HEK293T (cell line): ENCODE measurements around the gene GAST.

Source experiments
- CTCF ChIA-PET: fragments of 350-600 bp; formaldehyde crosslinking; extraction: SDS; loops from one replicate; lab custom pipeline; 2021; ENCODE audit warnings: antibody characterized with exemption, inconsistent platforms; lab: Yijun Ruan, JAX
- POLR2A ChIA-PET: fragments of 350-600 bp; formaldehyde crosslinking; extraction: SDS; loops from one replicate; lab custom pipeline; 2020; ENCODE audit warnings: antibody characterized with exemption, inconsistent platforms; lab: Yijun Ruan, JAX
- DNase-seq: peaks from one replicate; pipeline ENCODE4 v3.0.0; 2012; ENCODE audit warnings: mixed read lengths; ENCODE audit errors: extremely low spot score
- ARNT ChIP-seq: fragments of 450-650 bp; IDR thresholded peaks from 2 replicates; pipeline ENCODE4 v1.6.1; 2017; ENCODE audit warnings: mild to moderate bottlenecking
- BHLHE40 ChIP-seq: fragments of 450-650 bp; IDR thresholded peaks from 2 replicates; pipeline ENCODE4 v1.6.1; 2016; ENCODE audit warnings: mild to moderate bottlenecking, moderate library complexity, borderline replicate concordance
- CTBP1 ChIP-seq: fragments of 450-650 bp; IDR thresholded peaks from 2 replicates; pipeline ENCODE4 v1.6.1; 2016; ENCODE audit warnings: borderline replicate concordance
- ELF4 ChIP-seq: fragments of 450-650 bp; IDR thresholded peaks from 2 replicates; pipeline ENCODE4 v1.6.1; 2017; ENCODE audit warnings: antibody characterized with exemption
- FOXA1 ChIP-seq: fragments of 450-650 bp; IDR thresholded peaks from 2 replicates; pipeline ENCODE4 v1.6.1; 2016; ENCODE audit warnings: mild to moderate bottlenecking
- FOXK2 ChIP-seq: fragments of 450-650 bp; IDR thresholded peaks from 2 replicates; pipeline ENCODE4 v1.6.1; 2016; ENCODE audit warnings: mild to moderate bottlenecking
- FOXM1 ChIP-seq: fragments of 450-650 bp; IDR thresholded peaks from 2 replicates; pipeline ENCODE4 v1.6.1; 2017; ENCODE audit warnings: mild to moderate bottlenecking, borderline replicate concordance
- HDGF ChIP-seq: fragments of 450-650 bp; IDR thresholded peaks from 2 replicates; pipeline ENCODE4 v1.6.1; 2017; ENCODE audit warnings: antibody characterized with exemption, borderline replicate concordance
- L3MBTL2 ChIP-seq: fragments of 450-650 bp; conservative IDR thresholded peaks from 2 replicates; pipeline ENCODE4 v1.6.1; 2016; ENCODE audit warnings: mild to moderate bottlenecking
- LEF1 ChIP-seq: fragments of 450-650 bp; IDR thresholded peaks from 2 replicates; pipeline ENCODE4 v1.6.1; 2017; ENCODE audit warnings: mild to moderate bottlenecking, borderline replicate concordance
- NFRKB ChIP-seq: fragments of 450-650 bp; IDR thresholded peaks from 2 replicates; pipeline ENCODE4 v1.6.1; 2016; ENCODE audit warnings: mild to moderate bottlenecking, moderate library complexity
- SP1 ChIP-seq: fragments of 450-650 bp; IDR thresholded peaks from 2 replicates; pipeline ENCODE4 v1.6.1; 2017
- SUZ12 ChIP-seq: fragments of 450-650 bp; IDR thresholded peaks from 2 replicates; pipeline ENCODE4 v1.6.1; 2016; ENCODE audit warnings: mild to moderate bottlenecking
- TARDBP ChIP-seq: fragments of 450-650 bp; IDR thresholded peaks from 2 replicates; pipeline ENCODE4 v1.6.1; 2016
- ZNF384 ChIP-seq: fragments of 450-650 bp; IDR thresholded peaks from 2 replicates; pipeline ENCODE4 v1.6.1; 2016
- TF ChIP-seq, protein P1 (sequence below): fragments of 450-650 bp; IDR thresholded peaks from 2 replicates; pipeline ENCODE4 v1.6.1; 2016

The GAST gene, protein sequence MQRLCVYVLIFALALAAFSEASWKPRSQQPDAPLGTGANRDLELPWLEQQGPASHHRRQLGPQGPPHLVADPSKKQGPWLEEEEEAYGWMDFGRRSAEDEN

DNA sequence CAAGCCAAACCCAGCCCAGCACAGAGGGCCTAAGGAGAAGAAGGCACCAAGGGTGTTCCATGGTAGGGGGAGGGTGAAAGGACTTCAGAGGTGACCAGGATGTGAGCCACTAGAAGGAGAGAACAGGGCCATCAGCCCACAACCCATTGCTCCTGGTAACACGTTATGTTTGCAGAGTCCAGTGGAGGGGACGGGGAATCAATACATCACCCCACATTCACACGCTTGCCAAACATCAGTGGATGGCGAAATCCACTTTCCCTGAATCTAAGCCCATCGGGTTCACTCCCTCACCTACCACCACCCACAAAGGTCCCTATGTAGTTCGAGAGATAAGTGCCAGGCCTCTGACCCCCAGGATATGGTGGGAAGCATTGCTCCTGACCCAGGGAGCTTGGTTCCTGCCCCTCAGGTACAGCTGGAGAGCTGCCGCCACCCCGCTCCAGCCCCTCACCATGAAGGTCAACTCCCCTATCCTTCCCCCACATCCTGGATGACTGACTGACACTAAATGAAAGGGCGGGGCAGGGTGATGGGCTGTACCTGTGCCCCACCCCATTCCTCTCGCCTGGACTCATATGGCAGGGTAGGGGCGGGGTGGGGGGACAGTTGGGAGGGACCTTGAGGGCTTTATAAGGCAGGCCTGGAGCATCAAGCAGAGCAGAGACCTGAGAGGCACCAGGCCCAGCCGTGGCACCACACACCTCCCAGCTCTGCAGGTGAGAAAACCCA, at the start of gene GAST:
Gene GAST (plus strand): TSS at position 663 of the 732 bp plus-strand sequence. CDS start 3,106 bp downstream, outside the sequence.
- TF ChIP-seq NFRKB (no peak), FOXM1 (no peak), ARNT (no peak), SUZ12 (no peak), LEF1 (no peak), SP1 (no peak), ELF4 (no peak), FOXA1 (no peak), CTBP1 (no peak), TARDBP (no peak), HDGF (no peak), FOXK2 (no peak), ZNF384 (no peak), BHLHE40 (no peak), L3MBTL2 (no peak)
- TF ChIP-seq, protein P1, sequence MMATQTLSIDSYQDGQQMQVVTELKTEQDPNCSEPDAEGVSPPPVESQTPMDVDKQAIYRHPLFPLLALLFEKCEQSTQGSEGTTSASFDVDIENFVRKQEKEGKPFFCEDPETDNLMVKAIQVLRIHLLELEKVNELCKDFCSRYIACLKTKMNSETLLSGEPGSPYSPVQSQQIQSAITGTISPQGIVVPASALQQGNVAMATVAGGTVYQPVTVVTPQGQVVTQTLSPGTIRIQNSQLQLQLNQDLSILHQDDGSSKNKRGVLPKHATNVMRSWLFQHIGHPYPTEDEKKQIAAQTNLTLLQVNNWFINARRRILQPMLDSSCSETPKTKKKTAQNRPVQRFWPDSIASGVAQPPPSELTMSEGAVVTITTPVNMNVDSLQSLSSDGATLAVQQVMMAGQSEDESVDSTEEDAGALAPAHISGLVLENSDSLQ, result no peak
- DNase-seq, result no peak
- CTCF ChIA-PET, result interaction anchor here (0.6 to 2.5 kb wide), 3 partner anchors 16 to 109 kb away, joined by 4 to 7 read pairs (median 6); no protein-coding TSS in a partner anchor
- POLR2A ChIA-PET, result interaction anchor here (8.6 kb wide), 1 partner anchor 22 kb away, joined by 72 read pairs; the partner anchor contains the start of gene EIF1

GRCh38 chr17:41663451-41664171, 48.5 kb upstream of the GAST start:
- no peak for DNase-seq
- POLR2A ChIA-PET, result interaction anchor here (0.7 to 9.2 kb wide), 3 partner anchors 15 to 114 kb away, joined by 4 to 145 read pairs (median 9); partner anchors contain the start of gene EIF1
- no peak for TF ChIP-seq NFRKB
- CTCF ChIA-PET, result interaction anchor here (0.7 to 8.3 kb wide), 22 partner anchors 10 to 845 kb away, joined by 3 to 104 read pairs (median 5); partner anchors contain the start of gene ODAD4

DNA sequence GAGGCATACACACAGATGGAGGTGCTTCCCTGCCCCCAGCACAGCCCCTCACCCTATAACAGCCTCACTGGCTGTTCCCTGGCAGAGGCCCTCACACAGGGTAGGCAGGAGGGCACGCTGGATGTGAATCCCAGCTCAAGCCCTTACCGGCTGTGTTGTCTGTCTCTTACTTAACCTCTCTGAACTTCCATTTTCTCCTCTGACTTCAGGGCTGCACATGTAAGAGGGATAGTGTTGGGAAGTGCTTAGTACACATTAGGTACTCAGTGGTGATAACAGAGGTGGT, 48.0 kb upstream of the GAST start:
- DNase-seq, result no peak
- no peak for TF ChIP-seq BHLHE40
- TF ChIP-seq LEF1, result no peak
- no peak for TF ChIP-seq NFRKB
- no peak for TF ChIP-seq TARDBP
- no peak for TF ChIP-seq FOXK2
- TF ChIP-seq L3MBTL2, result no peak
- no peak for TF ChIP-seq HDGF
- TF ChIP-seq CTBP1, result no peak
- no peak for TF ChIP-seq FOXM1
- TF ChIP-seq ELF4, result no peak
- CTCF ChIA-PET, result interaction anchor here (0.8 to 8.3 kb wide), 3 partner anchors 17 to 115 kb away, joined by 3 to 104 read pairs (median 83); no protein-coding TSS in a partner anchor
- POLR2A ChIA-PET, result interaction anchor here (0.7 to 9.2 kb wide), 2 partner anchors 15 to 26 kb away, joined by 4 to 145 read pairs; partner anchors contain the start of gene EIF1

- ChIA-PET CTCF (interaction anchor here (0.6 to 8.3 kb wide), 24 partner anchors 9 to 943 kb away, joined by 3 to 104 read pairs (median 4); partner anchors contain the start of genes EIF1 and JUP), POLR2A (interaction anchor here (0.6 to 9.2 kb wide), 16 partner anchors 12 to 334 kb away, joined by 3 to 145 read pairs (median 3); partner anchors contain the start of gene EIF1)
- DNase-seq, result no peak
- TF ChIP-seq LEF1 (no peak), CTBP1 (no peak), FOXA1 (no peak), BHLHE40 (no peak), SP1 (no peak), ELF4 (no peak), ARNT (no peak), FOXM1 (no peak), L3MBTL2 (no peak), TARDBP (no peak), ZNF384 (no peak), HDGF (no peak), FOXK2 (no peak), NFRKB (no peak), SUZ12 (no peak)
- TF ChIP-seq, protein P1, result no peak
Observed at GRCh38 chr17:41664587-41665565, 47.3 kb upstream of the GAST start.
